ENCODE data around the gene C12orf50. TPM values are rescaled to one million over a fixed set of nuclear protein-coding genes. Genes with fewer than 3 reads are reported as not detected.

The C12orf50 gene
- total and polyA plus RNA-seq, 2 of the 8 experiments (the other 6 are each of a cell fraction or from before 2014, with no cell fraction given) = not detected

DNA sequence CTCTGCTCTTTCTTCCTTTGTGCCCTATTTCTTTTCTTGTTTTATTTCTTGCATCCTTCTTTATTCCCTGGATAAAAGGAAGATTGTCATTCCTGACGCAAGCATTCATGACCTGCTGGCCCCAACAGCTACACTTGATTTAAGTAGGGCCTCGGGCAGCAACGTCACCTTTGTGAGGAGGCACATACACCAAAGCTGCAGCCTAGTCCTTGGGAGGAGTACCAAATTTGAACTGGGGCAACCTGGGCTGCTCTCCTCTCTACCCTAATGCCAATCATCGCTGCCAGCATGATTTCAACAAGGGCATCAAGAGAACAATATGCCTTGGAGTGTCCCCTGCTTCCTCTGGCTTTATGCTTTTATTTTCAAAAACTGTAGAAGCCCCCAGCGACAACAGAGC is 76.4 kb downstream of the C12orf50 start (continued):
- TF ChIP-seq NRF1 (IDR thresholded peaks at IDR 0.05; ENCODE audit: low read depth, low read length) (no peak), KDM4A (IDR thresholded peaks at IDR 0.05; ENCODE audit: low read depth, low read length, severe bottlenecking) (no peak), SIN3A (conservative IDR thresholded peaks at IDR 0.05 in 1 of 2, IDR thresholded peaks at IDR 0.05 in 1 of 2; ENCODE audit: low read depth in 1 of 2, low read length in 2 of 2) (no peak), EGR1 (IDR thresholded peaks at IDR 0.05; ENCODE audit: borderline replicate concordance, low read depth, low read length) (no peak)

All from H1 (cell line).